K562 (cell line): ENCODE measurements around the gene BBS1. TPM values are rescaled to one million over a fixed set of nuclear protein-coding genes. Genes with fewer than 3 reads are reported as not detected.

Experiments
- ARID1B ChIP-seq: fragments of 450-650 bp; IDR thresholded peaks from 2 replicates; pipeline ENCODE4 v1.6.1; 2016; ENCODE audit warnings: antibody characterized with exemption, mild to moderate bottlenecking, inconsistent platforms
- EP300 ChIP-seq: IDR thresholded peaks from 2 replicates; pipeline ENCODE4 v1.6.1; 2012; ENCODE audit warnings: low read length, improper control_type of control experiment
- ILK ChIP-seq: fragments of 450-650 bp; IDR thresholded peaks from 2 replicates; pipeline ENCODE4 v1.6.1; 2016; ENCODE audit warnings: missing genetic modification characterization, low read depth, mild to moderate bottlenecking, missing compliant biosample characterization, moderate library complexity, borderline replicate concordance
- RBM15 ChIP-seq: fragments of 200-400 bp; formaldehyde crosslinking; IDR thresholded peaks from 2 replicates; pipeline ENCODE4 v1.6.1; 2018; ENCODE audit warnings: mild to moderate bottlenecking, low read length, moderate library complexity; ENCODE audit not compliant: insufficient read depth
- THRAP3 ChIP-seq: fragments of 450-650 bp; IDR thresholded peaks from 2 replicates; pipeline ENCODE4 v1.6.1; 2016; ENCODE audit warnings: mild to moderate bottlenecking, inconsistent platforms, borderline replicate concordance
- TOE1 ChIP-seq, 2 experiments: fragments of 450-650 bp in 1 of 2; sonication (generic) in 1 of 2; formaldehyde crosslinking in 1 of 2; IDR thresholded peaks; 2 replicates each; pipeline versions ENCODE4 v1.7.1 to v1.8.0; 2016 to 2022; ENCODE audit warnings: borderline replicate concordance in 2 of 2, mild to moderate bottlenecking in 2 of 2, antibody characterized with exemption in 1 of 2, inconsistent platforms in 1 of 2, low read depth in 1 of 2, missing genetic modification reagents in 1 of 2, moderate library complexity in 1 of 2
- YY1 ChIP-seq, 3 experiments: IDR thresholded peaks; 2 replicates each; pipeline ENCODE4 v1.6.1; 2011; ENCODE audit warnings: low read length in 2 of 3, mild to moderate bottlenecking in 2 of 3, moderate library complexity in 2 of 3, borderline replicate concordance in 1 of 3, control low read depth in 1 of 3, low read depth in 1 of 3; ENCODE audit not compliant: insufficient read depth in 3 of 3, insufficient replicate concordance in 2 of 3, control insufficient read depth in 1 of 3, insufficient read length in 1 of 3; ENCODE audit errors: extremely low read depth in 1 of 3
- ZNF140 ChIP-seq: fragments of 250-450 bp; sonication (Bioruptor Pico); IDR thresholded peaks from 2 replicates; pipeline ENCODE4 v1.8.0; 2021; ENCODE audit warnings: moderate library complexity, mild to moderate bottlenecking, inconsistent platforms
- ZNF174 ChIP-seq: fragments of 250-450 bp; sonication (Bioruptor Pico); IDR thresholded peaks from 2 replicates; pipeline ENCODE4 v1.4.0; 2020; ENCODE audit warnings: mild to moderate bottlenecking
- ZNF445 ChIP-seq: fragments of 250-450 bp; sonication (Bioruptor Pico); IDR thresholded peaks from 2 replicates; pipeline ENCODE4 v1.4.0; 2020; ENCODE audit warnings: low read depth, mild to moderate bottlenecking, moderate library complexity
- polyA plus RNA-seq, 8 experiments: library from polyadenylated mRNA; depleted of rRNA in 4 of 8; stranded (reverse) in 5 of 8; unstranded in 3 of 8; fragments of >200 nt; fragmentation: Nextera tagmentation in 2 of 8; fragmentation: Illumina TruSeq in 1 of 8; extraction: Ambion mirVana in 2 of 8; extraction: Trizol in 1 of 8; gene quantifications; 2 replicates each; pipeline versions ENCODE4 v1.2.1 to v1.2.3, GENCODE V29; 2011 to 2014; ENCODE audit warnings: inconsistent platforms in 1 of 8, missing spikeins in 1 of 8
- total RNA-seq, 7 experiments: library from RNA; depleted of rRNA in 6 of 7; stranded (reverse); fragments of >200 nt in 6 of 7; fragmentation: Illumina TruSeq in 2 of 7; extraction: Trizol in 2 of 7; gene quantifications; 2 replicates each; pipeline versions ENCODE4 v1.2.1 to v1.2.3, GENCODE V29; 2011 to 2021; ENCODE audit warnings: low replicate concordance in 1 of 7
- TF ChIP-seq, protein P1 (sequence below), 2 experiments: IDR thresholded peaks in 1 of 2; conservative IDR thresholded peaks in 1 of 2; 2 replicates each; pipeline ENCODE4 v1.6.1; 2016; ENCODE audit warnings: low read depth in 2 of 2, mild to moderate bottlenecking in 1 of 2, missing compliant biosample characterization in 1 of 2, missing genetic modification characterization in 1 of 2, moderate library complexity in 1 of 2
- TF ChIP-seq, protein P2 (sequence below): IDR thresholded peaks from 2 replicates; pipeline ENCODE4 v1.6.1; 2012; ENCODE audit warnings: low read depth, low read length, improper control_type of control experiment, borderline replicate concordance
- TF ChIP-seq, protein P3 (sequence below): sonication (generic); formaldehyde crosslinking; IDR thresholded peaks from 2 replicates; pipeline ENCODE4 v1.8.0; 2022; ENCODE audit warnings: mild to moderate bottlenecking, missing genetic modification reagents, borderline replicate concordance
- TF ChIP-seq, protein P4 (sequence below), 2 experiments: fragments of 450-650 bp; conservative IDR thresholded peaks; 2 replicates each; pipeline ENCODE4 v1.6.1; 2017; ENCODE audit warnings: mild to moderate bottlenecking in 2 of 2, moderate library complexity in 2 of 2

The BBS1 gene
- total and polyA plus RNA-seq, 9 of the 15 experiments (the other 6 are each of a cell fraction or from before 2014, with no cell fraction given), result 9.0 to 19.8 (median 12.1) TPM

DNA sequence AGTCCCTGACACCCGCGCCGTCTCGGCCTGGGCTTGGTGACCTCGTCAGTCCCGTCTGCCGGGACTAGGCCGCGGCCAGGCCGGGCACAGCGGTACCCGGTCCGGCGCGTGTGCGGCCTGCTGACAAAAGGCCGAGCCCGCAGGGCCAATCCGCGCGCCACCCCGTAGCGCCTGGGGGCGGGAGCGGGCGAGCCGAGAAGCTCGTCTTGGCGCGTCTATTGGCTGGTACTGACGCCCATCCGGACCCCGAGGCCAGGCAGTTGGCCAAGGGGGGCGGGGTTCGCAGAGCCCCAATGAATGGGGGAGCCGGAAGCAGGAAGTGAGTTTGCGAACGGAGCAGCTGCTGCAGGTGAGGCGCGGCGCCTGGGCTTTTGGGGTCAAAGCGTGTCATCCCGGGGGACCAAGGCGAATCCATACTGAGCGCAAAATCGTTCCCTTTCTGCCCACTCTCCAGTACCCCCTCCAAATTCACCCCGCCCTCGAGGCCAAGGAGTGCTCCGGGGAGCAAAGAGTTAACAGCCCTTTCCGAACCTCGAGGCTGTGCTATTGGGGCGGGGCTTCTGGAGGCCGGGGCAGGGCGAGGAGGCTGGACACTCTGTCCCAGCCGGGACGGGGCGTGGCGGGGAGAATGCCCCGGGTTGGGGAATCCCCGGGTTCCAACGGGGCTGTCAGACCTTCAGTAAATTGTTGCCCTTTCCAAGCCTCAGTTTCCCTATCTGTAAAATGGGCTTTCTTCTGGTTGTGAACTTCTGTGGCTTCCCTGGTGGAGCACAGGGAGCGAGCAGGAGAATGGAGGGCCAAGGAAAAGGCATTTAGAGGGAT, 30.1 kb upstream of the BBS1 start, which contains the start of gene DPP3 (continued):
- TF ChIP-seq, protein P1, sequence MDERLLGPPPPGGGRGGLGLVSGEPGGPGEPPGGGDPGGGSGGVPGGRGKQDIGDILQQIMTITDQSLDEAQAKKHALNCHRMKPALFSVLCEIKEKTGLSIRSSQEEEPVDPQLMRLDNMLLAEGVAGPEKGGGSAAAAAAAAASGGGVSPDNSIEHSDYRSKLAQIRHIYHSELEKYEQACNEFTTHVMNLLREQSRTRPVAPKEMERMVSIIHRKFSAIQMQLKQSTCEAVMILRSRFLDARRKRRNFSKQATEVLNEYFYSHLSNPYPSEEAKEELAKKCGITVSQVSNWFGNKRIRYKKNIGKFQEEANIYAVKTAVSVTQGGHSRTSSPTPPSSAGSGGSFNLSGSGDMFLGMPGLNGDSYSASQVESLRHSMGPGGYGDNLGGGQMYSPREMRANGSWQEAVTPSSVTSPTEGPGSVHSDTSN (CRISPR knock-in tag; IDR thresholded peaks at IDR 0.05; ENCODE audit: low read depth), result peak; percentile 89
- TF ChIP-seq, protein P1 (tag; conservative IDR thresholded peaks at IDR 0.05; ENCODE audit: low read depth), result peak; percentile 95
- TF ChIP-seq, protein P2, sequence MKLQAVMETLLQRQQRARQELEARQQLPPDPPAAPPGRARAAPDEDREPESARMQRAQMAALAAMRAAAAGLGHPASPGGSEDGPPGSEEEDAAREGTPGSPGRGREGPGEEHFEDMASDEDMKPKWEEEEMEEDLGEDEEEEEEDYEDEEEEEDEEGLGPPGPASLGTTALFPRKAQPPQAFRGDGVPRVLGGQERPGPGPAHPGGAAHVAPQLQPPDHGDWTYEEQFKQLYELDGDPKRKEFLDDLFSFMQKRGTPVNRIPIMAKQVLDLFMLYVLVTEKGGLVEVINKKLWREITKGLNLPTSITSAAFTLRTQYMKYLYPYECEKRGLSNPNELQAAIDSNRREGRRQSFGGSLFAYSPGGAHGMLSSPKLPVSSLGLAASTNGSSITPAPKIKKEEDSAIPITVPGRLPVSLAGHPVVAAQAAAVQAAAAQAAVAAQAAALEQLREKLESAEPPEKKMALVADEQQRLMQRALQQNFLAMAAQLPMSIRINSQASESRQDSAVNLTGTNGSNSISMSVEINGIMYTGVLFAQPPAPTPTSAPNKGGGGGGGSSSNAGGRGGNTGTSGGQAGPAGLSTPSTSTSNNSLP, result no peak
- TF ChIP-seq ILK (tag) (no peak), THRAP3 (no peak), YY1 (IDR thresholded peaks at IDR 0.05; ENCODE audit: borderline replicate concordance in 1 of 3, control insufficient read depth in 1 of 3, extremely low read depth in 1 of 3, insufficient read depth in 3 of 3, insufficient read length in 1 of 3, insufficient replicate concordance in 2 of 3, low read depth in 1 of 3, low read length in 2 of 3) (peak in 1 of 3 experiments; percentile 10), EP300 (no peak), ZNF140 (CRISPR knock-in tag) (no peak), TOE1 (IDR thresholded peaks at IDR 0.05; ENCODE audit: borderline replicate concordance) (peak; percentile 93), TOE1 (CRISPR knock-in tag; IDR thresholded peaks at IDR 0.05; ENCODE audit: borderline replicate concordance, low read depth) (no peak), ARID1B (0 out of 2 replicates have a peak, but pooled peaks have one; percentile 47), RBM15 (no peak), ZNF174 (no peak), ZNF445 (CRISPR knock-in tag) (no peak)
- TF ChIP-seq, protein P3, sequence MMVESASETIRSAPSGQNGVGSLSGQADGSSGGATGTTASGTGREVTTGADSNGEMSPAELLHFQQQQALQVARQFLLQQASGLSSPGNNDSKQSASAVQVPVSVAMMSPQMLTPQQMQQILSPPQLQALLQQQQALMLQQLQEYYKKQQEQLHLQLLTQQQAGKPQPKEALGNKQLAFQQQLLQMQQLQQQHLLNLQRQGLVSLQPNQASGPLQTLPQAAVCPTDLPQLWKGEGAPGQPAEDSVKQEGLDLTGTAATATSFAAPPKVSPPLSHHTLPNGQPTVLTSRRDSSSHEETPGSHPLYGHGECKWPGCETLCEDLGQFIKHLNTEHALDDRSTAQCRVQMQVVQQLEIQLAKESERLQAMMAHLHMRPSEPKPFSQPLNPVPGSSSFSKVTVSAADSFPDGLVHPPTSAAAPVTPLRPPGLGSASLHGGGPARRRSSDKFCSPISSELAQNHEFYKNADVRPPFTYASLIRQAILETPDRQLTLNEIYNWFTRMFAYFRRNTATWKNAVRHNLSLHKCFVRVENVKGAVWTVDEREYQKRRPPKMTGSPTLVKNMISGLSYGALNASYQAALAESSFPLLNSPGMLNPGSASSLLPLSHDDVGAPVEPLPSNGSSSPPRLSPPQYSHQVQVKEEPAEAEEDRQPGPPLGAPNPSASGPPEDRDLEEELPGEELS (CRISPR knock-in tag), result no peak
- TF ChIP-seq, protein P4, sequence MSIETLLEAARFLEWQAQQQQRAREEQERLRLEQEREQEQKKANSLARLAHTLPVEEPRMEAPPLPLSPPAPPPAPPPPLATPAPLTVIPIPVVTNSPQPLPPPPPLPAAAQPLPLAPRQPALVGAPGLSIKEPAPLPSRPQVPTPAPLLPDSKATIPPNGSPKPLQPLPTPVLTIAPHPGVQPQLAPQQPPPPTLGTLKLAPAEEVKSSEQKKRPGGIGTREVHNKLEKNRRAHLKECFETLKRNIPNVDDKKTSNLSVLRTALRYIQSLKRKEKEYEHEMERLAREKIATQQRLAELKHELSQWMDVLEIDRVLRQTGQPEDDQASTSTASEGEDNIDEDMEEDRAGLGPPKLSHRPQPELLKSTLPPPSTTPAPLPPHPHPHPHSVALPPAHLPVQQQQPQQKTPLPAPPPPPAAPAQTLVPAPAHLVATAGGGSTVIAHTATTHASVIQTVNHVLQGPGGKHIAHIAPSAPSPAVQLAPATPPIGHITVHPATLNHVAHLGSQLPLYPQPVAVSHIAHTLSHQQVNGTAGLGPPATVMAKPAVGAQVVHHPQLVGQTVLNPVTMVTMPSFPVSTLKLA (conservative IDR thresholded peaks at IDR 0.05), result peak; percentile 84 to 96
